HCT116 (cell line): ENCODE measurements around the gene SP9. TPM values are rescaled to one million over a fixed set of nuclear protein-coding genes. Genes with fewer than 3 reads are reported as not detected.

ENCODE experiments used
- ATAC-seq: fragments of 200-7000 bp; cut with Tn5 transposase; 2 replicates; pipeline ENCODE4 v1.9.1; 2020; ENCODE audit warnings: mild to moderate bottlenecking, moderate library complexity
- Bru-seq: library from RNA; stranded (reverse); fragments of 400-500 nt; gene quantifications from one replicate; lab custom pipeline; 2021; lab: Mats Ljungman, UMichigan
- BruChase-seq, 2 experiments: library from RNA; stranded (reverse); fragments of 400-500 nt; gene quantifications; one replicate each; lab custom pipeline; 2021; lab: Mats Ljungman, UMichigan
- BruUV-seq: library from RNA; stranded (reverse); fragments of 400-500 nt; replicated peaks from 2 replicates; lab custom pipeline; 2021; lab: Mats Ljungman, UMichigan
- CTCF ChIA-PET: fragments of 300-600 bp; sonication (Branson Sonifier 250); formaldehyde crosslinking; loops from one replicate; lab custom pipeline; 2021; ENCODE audit warnings: antibody characterized with exemption; lab: Charles Lee
- POLR2A ChIA-PET: fragments of 300-600, 350-600 bp; sonication (Branson Sonifier 250); formaldehyde crosslinking; loops from one replicate; lab custom pipeline; 2021; ENCODE audit warnings: antibody characterized with exemption; lab: Charles Lee
- RAD21 ChIA-PET, 2 experiments: fragments of 300-600 bp; sonication (Branson Sonifier 250); formaldehyde crosslinking; loops; one replicate each; lab custom pipeline; 2023; ENCODE audit warnings: low total read pairs in 2 of 2; ENCODE audit not compliant: uncharacterized antibody in 2 of 2, unreplicated experiment in 2 of 2, low non-redundant PET in 1 of 2; lab: Charles Lee
- DNase-seq: peaks from one replicate; pipeline ENCODE4 v3.0.0-alpha.2; 2010; ENCODE audit warnings: low read depth, low spot score
- H2AFZ ChIP-seq: fragments of 200-600 bp; shearing (Covaris generic), sonication (generic); 2 replicates; pipeline ENCODE4 v1.6.1; 2017; ENCODE audit warnings: low read depth, mixed run types, mixed read lengths, antibody characterized with exemption, low read length; ENCODE audit not compliant: poor library complexity, severe bottlenecking
- H3K27ac ChIP-seq: 2 replicates; pipeline ENCODE4 v1.5.1; 2012; ENCODE audit warnings: low read depth, low read length
- H3K27me3 ChIP-seq: fragments of 200-600 bp; sonication (generic); 2 replicates; pipeline ENCODE4 v1.6.1; 2016; ENCODE audit warnings: mixed run types, low read length, mixed read lengths; ENCODE audit not compliant: insufficient read depth
- H3K36me3 ChIP-seq, 2 experiments: fragments of 200-500 bp in 1 of 2; fragments of 200-600 bp in 1 of 2; sonication (Bioruptor generic) in 1 of 2; sonication (generic) in 1 of 2; 2 replicates each; pipeline versions ENCODE4 v1.5.1 to v1.6.1; 2014 to 2016; ENCODE audit warnings: low read length in 2 of 2, inconsistent platforms in 1 of 2, mixed read lengths in 1 of 2, mixed run types in 1 of 2; ENCODE audit not compliant: insufficient read depth in 2 of 2, control insufficient read depth in 1 of 2
- H3K4me1 ChIP-seq, 2 experiments: fragments of 200-600 bp in 1 of 2; sonication (generic) in 1 of 2; 2 replicates each; pipeline versions ENCODE4 v1.5.1 to v1.6.1; 2012 to 2017; ENCODE audit warnings: low read length in 2 of 2, inconsistent platforms in 1 of 2, mild to moderate bottlenecking in 1 of 2, mixed read lengths in 1 of 2, mixed run types in 1 of 2, moderate library complexity in 1 of 2; ENCODE audit not compliant: insufficient read depth in 2 of 2, control insufficient read depth in 1 of 2
- H3K4me2 ChIP-seq: fragments of 200-600 bp; sonication (generic); 2 replicates; pipeline ENCODE4 v1.6.1; 2017; ENCODE audit warnings: mixed run types, low read length, mixed read lengths
- H3K4me3 ChIP-seq, 2 experiments: fragments of 200-600 bp in 1 of 2; sonication (generic) in 1 of 2; replicated peaks in 1 of 2; 2 replicates each; pipeline ENCODE4 v1.5.1; 2011 to 2016; ENCODE audit warnings: low read length in 2 of 2, control low read depth in 1 of 2, low read depth in 1 of 2, mild to moderate bottlenecking in 1 of 2, mixed read lengths in 1 of 2, mixed run types in 1 of 2
- H3K79me2 ChIP-seq: fragments of 200-600 bp; sonication (generic); 2 replicates; pipeline ENCODE4 v1.6.1; 2017; ENCODE audit warnings: mild to moderate bottlenecking, mixed run types, low read length, moderate library complexity, mixed read lengths; ENCODE audit not compliant: insufficient read depth
- H3K9ac ChIP-seq: fragments of 200-600 bp; sonication (generic); 2 replicates; pipeline ENCODE4 v1.6.1; 2016; ENCODE audit warnings: low read length, mixed read lengths
- H3K9me2 ChIP-seq: fragments of 200-600 bp; sonication (generic), shearing (Covaris generic); 2 replicates; pipeline ENCODE4 v1.6.1; 2017; ENCODE audit warnings: mixed run types, mild to moderate bottlenecking, moderate library complexity; ENCODE audit not compliant: insufficient read depth
- H3K9me3 ChIP-seq, 2 experiments: fragments of 200-500 bp in 1 of 2; fragments of 200-600 bp in 1 of 2; sonication (Bioruptor generic) in 1 of 2; sonication (generic) in 1 of 2; 2 replicates each; pipeline ENCODE4 v1.6.1; 2014 to 2017; ENCODE audit warnings: low read length in 2 of 2, mixed read lengths in 2 of 2, inconsistent platforms in 1 of 2, low read depth in 1 of 2, mild to moderate bottlenecking in 1 of 2, mixed run types in 1 of 2, moderate library complexity in 1 of 2; ENCODE audit not compliant: control insufficient read depth in 1 of 2, insufficient read depth in 1 of 2
- H4K20me1 ChIP-seq: fragments of 200-600 bp; sonication (generic), shearing (Covaris generic); 2 replicates; pipeline ENCODE4 v1.6.1; 2017; ENCODE audit warnings: mixed run types, mild to moderate bottlenecking, moderate library complexity; ENCODE audit not compliant: insufficient read depth
- ATF3 ChIP-seq: IDR thresholded peaks from 2 replicates; pipeline ENCODE4 v1.6.1; 2012
- CEBPB ChIP-seq: IDR thresholded peaks from 2 replicates; pipeline ENCODE4 v1.6.1; 2012; ENCODE audit warnings: low read depth
- CTCF ChIP-seq, 3 experiments: fragments of 200-600 bp in 1 of 3; sonication (generic) in 1 of 3; IDR thresholded peaks in 2 of 3; conservative IDR thresholded peaks in 1 of 3; 2 replicates each; pipeline ENCODE4 v1.5.1; 2012 to 2017; ENCODE audit warnings: low read depth in 2 of 3, low read length in 2 of 3, antibody characterized with exemption in 1 of 3, borderline replicate concordance in 1 of 3, control low read depth in 1 of 3, mild to moderate bottlenecking in 1 of 3, mixed read lengths in 1 of 3, mixed run types in 1 of 3, moderate library complexity in 1 of 3; ENCODE audit not compliant: insufficient read depth in 1 of 3
- EGR1 ChIP-seq: IDR thresholded peaks from 2 replicates; pipeline ENCODE4 v1.6.1; 2012; ENCODE audit warnings: low read depth
- ELF1 ChIP-seq: IDR thresholded peaks from 2 replicates; pipeline ENCODE4 v1.6.1; 2012; ENCODE audit warnings: low read depth, borderline replicate concordance
- EZH2 ChIP-seq: fragments of 200-600 bp; sonication (generic); IDR thresholded peaks from 2 replicates; pipeline ENCODE4 v1.6.1; 2017; ENCODE audit warnings: antibody characterized with exemption, mixed run types
- EZH2phosphoT487 ChIP-seq: fragments of 200-600 bp; IDR thresholded peaks from 2 replicates; pipeline ENCODE4 v1.6.1; 2018; ENCODE audit warnings: antibody characterized with exemption, borderline replicate concordance
- FOSL1 ChIP-seq: IDR thresholded peaks from 2 replicates; pipeline ENCODE4 v1.6.1; 2012; ENCODE audit warnings: low read depth
- JUND ChIP-seq: IDR thresholded peaks from 2 replicates; pipeline ENCODE4 v1.6.1; 2012
- MAX ChIP-seq: IDR thresholded peaks from 2 replicates; pipeline ENCODE4 v1.6.1; 2012
- POLR2A ChIP-seq: IDR thresholded peaks from 2 replicates; pipeline ENCODE4 v1.7.0; 2011; ENCODE audit warnings: borderline replicate concordance; ENCODE audit not compliant: insufficient read depth, insufficient read length; ENCODE audit errors: extremely low read depth
- POLR2AphosphoS5 ChIP-seq: IDR thresholded peaks from 2 replicates; pipeline ENCODE4 v1.6.1; 2011; ENCODE audit warnings: mild to moderate bottlenecking, low read depth, low read length, moderate library complexity
- RAD21 ChIP-seq: IDR thresholded peaks from 2 replicates; pipeline ENCODE4 v1.6.1; 2012; ENCODE audit warnings: low read depth, mild to moderate bottlenecking
- REST ChIP-seq: IDR thresholded peaks from 2 replicates; pipeline ENCODE4 v1.6.1; 2012; ENCODE audit warnings: low read depth
- SIN3A ChIP-seq: IDR thresholded peaks from 2 replicates; pipeline ENCODE4 v1.6.1; 2012; ENCODE audit warnings: low read depth
- SRF ChIP-seq: IDR thresholded peaks from 2 replicates; pipeline ENCODE4 v1.6.1; 2012; ENCODE audit warnings: low read depth
- TCF7L2 ChIP-seq: IDR thresholded peaks from 2 replicates; pipeline ENCODE4 v1.7.0; 2011; ENCODE audit warnings: borderline replicate concordance, inconsistent platforms; ENCODE audit not compliant: insufficient read depth, insufficient read length; ENCODE audit errors: extremely low read depth
- ZBTB33 ChIP-seq: IDR thresholded peaks from 2 replicates; pipeline ENCODE4 v1.6.1; 2011; ENCODE audit warnings: mild to moderate bottlenecking, low read length, moderate library complexity; ENCODE audit not compliant: insufficient replicate concordance; ENCODE audit errors: extremely low read depth
- ZFX ChIP-seq: fragments of 450-650 bp; IDR thresholded peaks from 2 replicates; pipeline ENCODE4 v1.6.1; 2017
- ZNF274 ChIP-seq: fragments of 200-500 bp; sonication (Bioruptor generic); IDR thresholded peaks from 2 replicates; pipeline ENCODE4 v1.6.1; 2014; ENCODE audit warnings: mild to moderate bottlenecking, low read depth, low read length, inconsistent platforms
- intact Hi-C: fragments of 100-400 bp; cut with micrococcal nuclease; formaldehyde crosslinking; loops from 2 replicates; pipeline ENCODE4 v1.10.0; 2022
- long read RNA-seq: library from polyadenylated mRNA; unstranded; transcript quantifications from one replicate; pipeline ENCODE4 v2.0.0, GENCODE V29; 2021; ENCODE audit not compliant: unreplicated experiment
- polyA plus RNA-seq: library from polyadenylated mRNA; unstranded; fragments of >200 nt; gene quantifications from 2 replicates; pipeline ENCODE4 v1.2.1, GENCODE V29; 2012; ENCODE audit warnings: missing spikeins
- total RNA-seq: library from RNA; stranded (reverse); gene quantifications from one replicate; pipeline ENCODE4 v1.2.1, GENCODE V29; 2021; ENCODE audit not compliant: unreplicated experiment

Gene SP9
- total RNA-seq (0.69 TPM), Bru-seq, nascent RNA (percentile 28 among the genes with signal in this experiment), BruChase-seq, experiment 1, labeled RNA remaining after a 6-hour chase (percentile 24 among the genes with signal in this experiment), BruChase-seq, experiment 2, labeled RNA remaining after a 2-hour chase (percentile 39 among the genes with signal in this experiment)
- 0.24 and 0.35 TPM in 2 replicates for polyA plus RNA-seq
- long read RNA-seq, partial matches to known transcripts = 0 of 2 reads
- long read RNA-seq, other reads (novel, unspliced or antisense) = 2 of 2 reads

GRCh38 chr2:174334781-174335251 is at the start of gene SP9:
Gene SP9 (plus strand): TSS chr2:174334954. CDS start chr2:174335093, 139 bp downstream.
- CTCF ChIA-PET = no interaction called here
- intact Hi-C loops = loop anchor here (5.0 to 10.0 kb wide), 2 partner anchors 88 to 370 kb away; partner anchors contain the start of genes OLA1 and SP3
- Histone ChIP-seq H2AFZ (no peak within 1 kb of the TSS), H3K36me3 (no peaks in the 10 kb centered on the region), H3K9me3 (no peaks in the 10 kb centered on the region), H3K27ac (no peak within 1 kb of the TSS), H3K79me2 (no peaks in the 10 kb centered on the region), H3K9me2 (no peaks in the 10 kb centered on the region), H3K27me3 (no peaks in the 10 kb centered on the region), H4K20me1 (no peaks in the 10 kb centered on the region), H3K9ac (no peak within 1 kb of the TSS), H3K4me1 (peaks cover 2 to 24% of the 10 kb centered on the region in 2 experiments; a peak in 2 of 4 replicates), H3K4me3 (no peak within 1 kb of the TSS), H3K4me2 (no peak within 1 kb of the TSS)
- RAD21 ChIA-PET = no interaction called here
- ATAC-seq = no peak
- POLR2A ChIA-PET = no interaction called here
- no peak for DNase-seq
- no TSS peak for BruUV-seq
- TF ChIP-seq CEBPB (no peak), ATF3 (no peak), RAD21 (no peak), SRF (no peak), ELF1 (no peak), ZBTB33 (no peak), EZH2phosphoT487 (no peak), REST (no peak), FOSL1 (no peak), POLR2AphosphoS5 (no peak), ZFX (no peak), EZH2 (no peak), POLR2A (no peak), MAX (no peak), JUND (no peak), TCF7L2 (no peak), CTCF (IDR thresholded peaks at IDR 0.05 in 2 of 3, conservative IDR thresholded peaks at IDR 0.05 in 1 of 3; ENCODE audit: borderline replicate concordance in 1 of 3, insufficient read depth in 1 of 3, low read depth in 2 of 3, low read length in 2 of 3) (no peak), SIN3A (no peak), ZNF274 (no peak), EGR1 (no peak)
